MV-4-11 (cell line): Measurements from ENCODE around the gene FLNB.

Experiments used
- DNase-seq: peaks from one replicate; lab custom pipeline; 2025; lab: John Stamatoyannopoulos, UW

The FLNB gene

GRCh38 chr3:58009026-58009748 is 965 bp downstream of the FLNB start:
- DNase-seq: no peak

- DNase-seq: no peak
Measured at GRCh38 chr3:58009749-58010535, 1.7 kb downstream of the FLNB start.

- DNase-seq: no peak
Measured at GRCh38 chr3:58010562-58010961, 2.3 kb downstream of the FLNB start.

- DNase-seq: no peak
Measured at GRCh38 chr3:58011580-58011979, 3.4 kb downstream of the FLNB start.

- DNase-seq: no peak
Measured at GRCh38 chr3:58012302-58012701, 4.1 kb downstream of the FLNB start.

GRCh38 chr3:58013099-58013498 is 4.9 kb downstream of the FLNB start:
- peak; percentile 33 for DNase-seq

GRCh38 chr3:58013973-58014649 is 5.9 kb downstream of the FLNB start:
- no peak for DNase-seq

GRCh38 chr3:58015520-58015915 is 7.3 kb downstream of the FLNB start:
- DNase-seq: no peak

GRCh38 chr3:58016710-58017109 is 8.5 kb downstream of the FLNB start:
- DNase-seq: no peak

GRCh38 chr3:58018892-58019742 is 10.9 kb downstream of the FLNB start:
- no peak for DNase-seq

GRCh38 chr3:58020783-58021071 is 12.5 kb downstream of the FLNB start:
- DNase-seq: no peak

GRCh38 chr3:58021072-58021959 is 13.1 kb downstream of the FLNB start:
- no peak for DNase-seq

- DNase-seq: no peak
Measured at GRCh38 chr3:58021962-58022361, 13.7 kb downstream of the FLNB start.

- DNase-seq: no peak
Measured at GRCh38 chr3:58022490-58022889, 14.3 kb downstream of the FLNB start.

GRCh38 chr3:58023531-58023930 is 15.3 kb downstream of the FLNB start:
- DNase-seq: no peak

- no peak for DNase-seq
Measured at GRCh38 chr3:58025406-58025805, 17.2 kb downstream of the FLNB start.

GRCh38 chr3:58025837-58026569 is 17.8 kb downstream of the FLNB start:
- no peak for DNase-seq

GRCh38 chr3:58026598-58026997 is 18.4 kb downstream of the FLNB start:
- no peak for DNase-seq

GRCh38 chr3:58027704-58028317 is 19.6 kb downstream of the FLNB start:
- no peak for DNase-seq

GRCh38 chr3:58028902-58029301 is 20.7 kb downstream of the FLNB start:
- DNase-seq: no peak
